Stimulated activated CD8-positive, alpha-beta memory T cell treated with anti-CD3 and anti-CD28 coated beads, Interleukin-4, amount 100 ng/mL, for 4 hours (primary cell): ENCODE results near the gene ASIC2.

Experiments used
- DNase-seq, 2 donors: peaks; one replicate each; pipeline ENCODE4 v3.0.0-alpha.2; 2020; ENCODE audit warnings: low read depth in 2 of 2, low spot score in 1 of 2

ASIC2 gene

DNA sequence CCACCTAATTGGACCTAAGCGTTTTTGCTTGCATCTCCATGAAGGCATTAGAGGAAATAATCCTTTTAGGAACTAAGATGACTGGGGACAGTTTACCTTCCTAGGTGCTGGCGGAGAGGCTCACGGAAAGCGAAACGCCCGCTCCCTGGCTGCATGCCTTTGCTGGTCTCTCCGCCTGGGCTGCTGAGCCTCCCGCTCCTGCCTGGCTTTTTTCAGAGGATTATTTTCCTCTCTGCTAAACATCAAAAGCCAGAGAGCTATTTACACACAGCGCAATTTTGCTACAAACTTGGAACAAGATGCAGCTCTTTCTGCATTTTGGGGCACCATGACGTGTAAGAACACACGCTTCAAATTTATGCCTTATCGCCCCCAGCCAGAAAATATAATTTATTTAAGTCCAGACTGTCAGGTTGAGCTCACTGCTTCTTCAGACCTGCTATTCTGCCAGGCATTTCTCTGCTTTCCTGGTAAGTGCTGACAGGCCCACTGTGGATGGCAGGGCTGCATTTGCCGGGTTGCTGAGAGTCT lies 177.0 kb downstream of the ASIC2 start:
- no peak for DNase-seq

DNA sequence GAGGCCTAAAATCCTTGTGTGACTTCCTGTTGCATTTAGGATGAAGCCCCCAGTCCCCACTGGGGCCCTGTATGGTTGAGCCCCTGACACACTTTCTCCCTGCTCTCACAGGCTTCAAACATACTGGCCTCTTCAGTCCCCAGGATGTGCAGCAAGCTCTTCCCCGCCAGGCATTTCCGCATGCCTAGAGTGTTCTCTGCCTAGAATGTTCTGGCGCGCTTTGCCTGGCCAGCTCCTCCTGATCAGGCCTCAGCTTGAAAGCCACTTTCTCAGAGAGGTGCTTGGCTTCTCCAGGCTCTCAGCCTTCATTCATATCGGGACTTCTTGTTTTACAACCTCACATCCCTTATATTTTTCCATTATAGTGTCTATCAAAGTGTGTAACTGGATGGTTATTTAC lies 177.7 kb downstream of the ASIC2 start:
- no peak for DNase-seq

DNA sequence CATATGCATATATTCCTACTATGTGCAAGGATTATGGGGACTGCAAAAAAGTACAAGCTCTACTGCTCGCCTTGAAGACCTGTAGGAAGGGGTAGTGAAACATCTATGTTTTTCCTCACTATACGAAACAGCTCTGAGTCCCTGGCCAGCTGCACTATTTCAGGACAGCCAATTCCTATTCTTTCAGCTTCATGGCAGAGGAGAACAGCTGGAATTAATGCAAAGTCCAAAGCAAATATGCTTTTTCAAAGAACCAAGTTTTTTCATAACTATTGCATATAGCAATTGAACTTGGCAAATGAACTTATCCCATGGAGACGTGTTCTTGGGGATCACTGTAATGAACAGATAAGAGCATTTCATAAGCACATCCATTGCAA lies 179.1 kb downstream of the ASIC2 start:
- DNase-seq, result no peak

DNA sequence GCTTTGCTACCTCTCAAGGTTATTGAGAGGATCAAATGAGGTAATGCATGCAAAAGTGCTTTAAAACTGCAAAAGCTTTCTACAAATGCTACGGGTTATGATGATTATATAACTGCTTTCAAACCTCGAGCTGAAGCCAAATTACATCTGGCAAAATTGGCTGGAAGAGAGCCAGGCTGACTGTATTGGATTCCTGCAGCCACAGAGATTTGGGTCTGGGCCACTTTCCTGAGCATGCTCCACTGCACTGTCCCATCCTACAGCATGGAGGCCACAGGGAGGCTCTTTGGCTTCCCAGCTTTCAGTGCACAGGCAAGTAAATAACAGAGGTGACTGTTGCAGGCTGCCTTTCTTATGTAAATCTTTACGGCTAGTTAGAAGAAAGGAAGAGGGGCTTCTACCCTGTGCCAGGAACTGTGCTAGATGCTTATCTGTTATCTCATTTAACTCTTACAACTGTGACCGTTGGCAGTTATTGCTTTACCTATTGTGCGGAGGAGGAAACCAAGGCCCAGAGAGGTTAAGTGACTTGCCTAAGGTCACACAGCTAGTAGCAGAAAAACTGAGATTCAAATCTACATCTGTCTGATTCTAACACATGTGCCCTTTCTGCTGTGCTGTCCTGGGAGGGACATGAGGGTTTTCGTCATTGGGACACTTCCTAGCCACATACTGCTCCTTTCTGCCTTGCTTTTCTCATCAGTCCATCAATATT lies 179.7 kb downstream of the ASIC2 start:
- DNase-seq, result no peak

DNA sequence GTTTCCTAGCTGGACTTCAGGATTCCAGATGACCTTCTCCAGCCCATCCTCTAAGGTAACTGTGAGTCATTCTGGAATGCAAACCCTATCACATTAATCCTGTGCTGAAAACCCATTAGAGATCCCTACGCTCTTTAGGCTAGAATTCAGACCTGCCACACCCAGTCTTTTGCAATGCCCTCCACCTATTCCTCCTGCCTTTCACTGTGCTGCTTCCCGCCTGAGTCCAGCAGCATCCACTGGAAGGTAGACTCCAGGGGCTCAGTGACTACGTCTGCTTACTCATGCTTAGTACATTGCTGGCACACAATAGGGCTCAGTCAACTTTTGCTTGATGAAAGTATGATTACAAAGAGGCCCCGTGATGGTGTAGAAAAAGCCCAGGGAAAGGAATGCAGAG lies 180.3 kb downstream of the ASIC2 start:
- DNase-seq, result no peak

DNA sequence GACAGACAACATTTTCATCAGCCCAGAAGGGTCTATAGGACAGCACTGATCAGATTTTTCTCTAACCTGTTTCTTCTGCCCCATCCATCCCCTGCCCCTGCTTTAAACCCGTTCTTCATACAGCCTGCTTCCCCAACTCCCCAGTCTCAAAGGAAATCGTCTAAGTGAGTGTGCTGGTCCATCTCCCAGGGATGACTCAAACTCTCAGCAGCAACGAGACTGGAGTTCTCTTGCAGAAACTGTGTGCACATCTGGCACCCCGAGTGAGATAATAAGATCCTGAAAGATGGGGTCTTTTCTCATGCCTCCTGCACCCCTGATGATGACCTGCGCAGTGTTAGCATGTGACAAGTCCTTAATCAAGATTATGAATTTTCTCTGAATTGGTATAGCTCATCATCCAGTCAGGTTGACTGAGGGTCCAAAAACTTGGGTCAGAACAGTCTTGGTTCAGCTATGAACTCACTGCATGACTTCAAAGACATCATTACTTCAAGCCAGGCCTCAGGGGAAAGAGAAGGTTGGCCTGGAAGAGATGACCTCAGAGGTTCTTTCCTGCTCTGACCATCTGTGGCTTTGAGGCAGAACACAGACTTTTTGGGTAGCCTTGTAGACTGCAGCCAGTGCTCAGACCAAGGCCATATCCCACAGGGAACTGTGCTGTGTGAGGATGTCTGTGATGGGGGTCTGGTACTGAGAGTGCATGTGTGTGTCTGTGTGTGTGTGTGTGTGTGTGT lies 183.6 kb downstream of the ASIC2 start:
- DNase-seq, result no peak

DNA sequence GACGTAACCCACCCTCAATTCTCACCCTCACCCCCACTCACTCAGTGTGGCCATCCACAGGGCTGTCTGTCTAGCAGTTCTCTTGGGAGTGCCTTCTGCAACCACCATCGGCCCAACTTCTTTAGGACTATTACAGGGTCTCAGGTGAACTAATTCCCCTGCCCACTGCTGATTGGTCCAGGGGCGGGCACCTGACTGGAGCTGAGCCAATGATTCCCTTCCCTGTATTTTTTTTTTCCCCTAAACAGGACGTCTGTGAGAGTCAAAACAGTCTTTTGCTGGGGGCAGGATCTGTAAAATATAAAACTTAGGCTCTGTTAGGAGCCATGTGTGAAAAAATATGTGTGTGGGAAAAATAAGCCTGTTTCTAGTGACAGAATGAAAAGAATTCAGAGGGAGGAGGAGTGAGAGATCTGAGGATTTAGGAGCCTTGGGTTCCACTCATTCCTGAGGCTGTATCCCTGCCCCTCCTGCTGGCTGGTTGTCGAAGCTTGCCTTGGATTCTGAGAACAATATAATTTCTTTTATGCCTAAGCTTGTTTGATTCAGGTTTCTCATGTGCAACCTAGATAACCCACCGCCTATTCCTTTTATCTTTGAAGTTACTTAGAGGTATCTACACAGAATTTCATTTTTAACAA lies 186.4 kb downstream of the ASIC2 start:
- no peak for DNase-seq

DNA sequence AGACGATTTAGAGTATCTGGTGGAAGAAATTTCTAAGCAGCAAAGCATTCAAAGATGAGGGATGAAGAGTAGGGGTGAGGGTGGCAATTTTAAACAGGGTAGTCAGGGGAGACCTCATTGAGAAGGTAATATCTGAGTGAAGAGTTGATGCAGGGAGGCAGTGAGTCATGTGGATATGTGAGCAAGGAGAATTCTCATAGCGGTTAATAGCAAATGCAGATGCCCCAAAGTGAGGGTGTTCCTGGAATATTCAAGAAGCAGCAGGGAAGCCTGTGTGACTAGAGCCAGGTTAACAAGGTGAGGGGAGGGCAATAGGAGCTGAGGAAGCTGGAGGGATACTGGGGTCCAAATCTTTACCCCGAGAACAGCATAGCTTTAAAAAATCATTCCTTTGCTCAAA lies 187.2 kb downstream of the ASIC2 start:
- no peak for DNase-seq

DNA sequence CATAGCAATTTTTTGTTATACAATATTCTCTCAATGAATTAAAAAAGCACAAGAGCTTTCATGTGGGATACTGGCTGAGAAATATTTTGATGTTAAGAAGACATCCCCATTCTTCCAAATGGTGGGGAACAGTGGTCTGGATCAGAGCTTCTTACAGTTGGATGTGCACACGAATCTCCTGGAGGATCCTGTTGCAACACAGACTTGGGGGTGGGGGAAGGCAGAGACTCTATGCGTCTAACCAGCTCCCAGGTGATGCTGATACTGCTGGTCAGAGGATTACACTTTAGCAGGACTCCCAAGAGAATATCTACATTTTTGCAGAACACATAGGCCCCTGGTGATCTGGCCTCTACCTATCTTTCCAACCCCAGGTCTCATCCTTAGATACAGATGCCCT lies 193.2 kb downstream of the ASIC2 start:
- no peak for DNase-seq

DNA sequence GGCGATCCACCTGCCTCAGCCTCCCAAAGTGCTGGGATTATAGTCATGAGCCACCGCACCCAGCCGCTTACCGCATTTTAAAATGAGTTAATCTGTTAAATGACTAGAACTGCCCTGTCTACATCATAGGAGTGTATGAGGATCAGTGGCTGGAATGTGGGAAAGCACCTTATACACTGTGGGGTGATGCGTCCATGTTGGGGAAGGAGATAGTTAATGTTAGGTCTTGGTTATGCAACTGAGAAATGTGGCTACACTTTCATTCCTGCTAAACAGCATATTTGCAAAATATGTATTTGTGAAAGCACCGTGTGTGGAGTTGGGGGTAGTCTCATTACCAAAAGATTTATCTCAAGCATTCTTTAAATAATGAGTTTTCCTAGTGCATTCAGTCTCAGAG lies 193.8 kb downstream of the ASIC2 start:
- no peak for DNase-seq

DNA sequence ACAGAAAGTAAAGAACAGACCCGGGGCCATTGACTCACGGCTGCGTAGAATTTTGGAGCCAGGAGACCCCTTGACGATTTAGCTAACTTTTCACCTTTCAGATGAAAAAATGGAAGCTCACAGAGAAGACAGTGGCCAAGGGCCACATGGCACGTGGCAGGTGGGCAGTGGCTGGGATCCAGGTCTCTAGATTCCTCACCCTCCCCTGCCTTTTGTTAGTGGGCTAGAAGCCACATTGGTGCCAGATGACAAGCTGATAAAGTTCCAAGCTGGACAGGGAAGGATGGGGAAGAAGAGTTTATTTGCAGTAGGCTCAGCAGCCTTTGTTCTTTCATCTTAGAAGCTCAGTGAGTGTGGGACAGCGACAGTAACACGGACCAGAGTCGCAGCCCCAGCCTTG lies 195.7 kb downstream of the ASIC2 start:
- DNase-seq, result no peak

DNA sequence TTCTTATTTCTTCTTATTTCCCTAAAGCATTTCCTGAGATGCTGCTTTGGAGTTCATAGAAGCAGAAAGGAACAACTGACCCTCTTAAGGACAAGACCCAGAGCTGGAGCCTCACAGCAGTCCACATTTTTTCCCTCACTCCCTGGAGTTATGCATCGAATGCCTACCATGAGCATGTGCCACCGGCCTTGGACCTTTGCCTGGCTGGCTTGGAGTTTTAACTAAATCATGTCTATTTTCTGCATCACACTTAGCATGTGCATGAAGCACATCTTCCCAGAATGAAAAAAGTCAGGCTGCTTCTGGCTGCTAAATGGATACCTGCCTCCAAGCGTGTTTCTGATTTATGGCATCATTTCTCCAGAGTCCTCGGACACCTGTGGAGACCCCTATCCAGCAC lies 196.9 kb downstream of the ASIC2 start:
- DNase-seq, result no peak

DNA sequence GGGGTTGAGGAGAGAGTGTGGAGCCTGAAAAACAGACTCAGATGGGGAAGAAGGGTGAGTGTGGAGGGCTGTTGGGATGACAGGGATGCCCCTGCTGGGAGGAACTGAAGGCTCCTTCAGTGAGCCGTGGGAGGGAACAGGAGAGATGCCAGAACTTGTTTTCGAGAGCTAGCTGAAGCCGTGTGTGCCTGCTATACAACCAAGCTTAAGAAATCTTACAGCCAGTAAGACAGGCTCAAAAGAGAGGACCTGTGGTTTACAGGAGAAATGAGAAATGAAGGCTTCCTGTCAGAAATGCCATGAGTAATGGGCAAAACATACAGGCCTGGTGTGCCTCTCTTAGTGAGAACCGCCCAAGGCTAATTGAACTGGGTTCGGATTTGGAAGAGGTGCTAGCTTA lies 201.8 kb downstream of the ASIC2 start:
- no peak for DNase-seq

DNA sequence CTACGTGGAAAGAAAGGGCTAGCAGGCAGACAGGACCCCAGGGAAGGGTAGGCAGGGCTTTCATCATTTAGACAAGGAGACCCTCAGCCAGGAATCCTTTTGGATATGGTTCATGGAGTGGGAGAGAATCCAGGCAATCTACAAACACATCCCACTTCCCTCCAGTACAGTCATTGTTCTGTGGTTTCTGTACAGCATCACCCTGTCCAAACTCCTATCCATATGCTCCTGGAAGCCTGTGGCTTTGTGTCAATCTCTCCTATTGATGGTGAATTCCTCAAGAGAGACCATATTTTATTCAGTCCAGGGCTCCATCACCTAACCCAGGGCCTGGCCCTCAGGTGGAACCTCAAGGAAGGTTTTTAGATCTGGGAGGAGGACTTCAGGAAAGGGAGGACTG lies 202.3 kb downstream of the ASIC2 start:
- no peak for DNase-seq

DNA sequence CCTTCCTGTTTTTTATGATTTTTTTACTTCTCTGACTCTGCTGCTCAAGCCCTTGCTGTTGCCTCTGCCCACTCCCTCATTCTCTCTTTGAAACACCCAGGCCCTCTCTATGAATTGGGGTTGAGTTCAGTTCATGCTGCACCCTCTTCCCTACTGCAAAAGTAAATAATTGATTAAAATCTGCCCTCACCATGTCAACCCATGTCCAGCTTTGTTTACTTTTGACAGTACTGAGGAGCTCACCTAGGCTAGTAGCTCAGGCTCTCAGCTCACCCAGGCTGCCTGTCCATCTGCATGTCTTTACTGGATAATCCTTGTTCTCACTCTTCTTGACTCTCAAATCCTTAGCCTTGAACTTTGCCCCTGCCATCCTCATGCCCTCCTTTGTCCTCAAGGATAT lies 206.2 kb downstream of the ASIC2 start:
- no peak for DNase-seq

DNA sequence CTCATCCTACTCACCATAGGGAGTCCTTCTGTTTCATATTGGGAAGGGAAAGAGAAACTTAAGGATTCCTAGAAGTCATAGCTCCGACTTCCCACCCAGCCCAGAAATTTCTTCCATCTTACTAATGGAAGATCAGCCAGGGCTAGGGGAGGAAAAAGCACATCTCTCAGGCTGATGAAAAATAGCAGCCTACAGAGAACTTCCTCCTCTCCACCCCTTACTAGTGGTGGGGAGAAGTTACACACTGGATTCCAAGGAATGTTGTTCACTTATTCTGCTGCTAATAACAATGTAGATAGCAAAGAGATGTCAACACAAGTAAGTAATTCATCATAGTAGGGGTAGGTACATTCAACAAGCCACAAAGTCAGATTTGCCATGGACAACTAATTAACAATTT lies 207.1 kb downstream of the ASIC2 start:
- DNase-seq, result no peak

DNA sequence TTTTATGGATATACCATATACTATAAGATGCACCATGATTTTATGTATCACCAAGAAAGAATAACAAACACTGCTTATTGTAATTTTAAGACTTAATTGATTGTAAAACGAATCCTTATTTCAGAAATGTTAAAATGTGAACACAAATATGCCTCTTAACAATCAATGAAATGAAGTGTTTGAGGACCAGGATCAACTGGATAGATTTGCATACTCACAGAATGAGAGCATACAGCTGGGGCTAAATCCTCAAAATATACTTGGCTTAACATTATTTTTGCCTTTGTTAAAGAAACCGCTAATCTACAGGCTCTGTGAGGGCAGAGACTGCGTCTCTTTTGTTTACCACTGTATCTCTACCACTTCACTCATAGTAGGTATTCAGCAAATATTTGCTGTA lies 207.8 kb downstream of the ASIC2 start:
- no peak for DNase-seq

DNA sequence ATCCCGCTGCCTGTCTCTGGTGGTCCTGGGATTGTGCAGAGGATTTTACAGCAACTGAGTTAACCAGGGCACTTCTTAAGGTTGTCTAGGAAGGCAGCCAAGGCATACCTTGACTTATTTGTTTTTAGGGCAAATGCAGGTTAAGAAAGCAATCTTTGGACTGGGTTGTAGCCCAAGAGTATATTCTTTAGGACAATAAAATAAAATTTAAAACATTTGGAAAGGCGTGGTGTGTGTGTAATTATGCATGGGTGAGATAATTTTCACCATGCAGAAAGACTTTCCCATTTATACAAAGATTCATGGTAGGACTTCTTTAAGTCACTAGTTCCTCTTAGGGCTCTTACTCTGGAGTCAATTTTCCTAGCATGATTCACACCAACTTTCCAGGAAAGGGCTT lies 208.3 kb downstream of the ASIC2 start:
- DNase-seq, result no peak

DNA sequence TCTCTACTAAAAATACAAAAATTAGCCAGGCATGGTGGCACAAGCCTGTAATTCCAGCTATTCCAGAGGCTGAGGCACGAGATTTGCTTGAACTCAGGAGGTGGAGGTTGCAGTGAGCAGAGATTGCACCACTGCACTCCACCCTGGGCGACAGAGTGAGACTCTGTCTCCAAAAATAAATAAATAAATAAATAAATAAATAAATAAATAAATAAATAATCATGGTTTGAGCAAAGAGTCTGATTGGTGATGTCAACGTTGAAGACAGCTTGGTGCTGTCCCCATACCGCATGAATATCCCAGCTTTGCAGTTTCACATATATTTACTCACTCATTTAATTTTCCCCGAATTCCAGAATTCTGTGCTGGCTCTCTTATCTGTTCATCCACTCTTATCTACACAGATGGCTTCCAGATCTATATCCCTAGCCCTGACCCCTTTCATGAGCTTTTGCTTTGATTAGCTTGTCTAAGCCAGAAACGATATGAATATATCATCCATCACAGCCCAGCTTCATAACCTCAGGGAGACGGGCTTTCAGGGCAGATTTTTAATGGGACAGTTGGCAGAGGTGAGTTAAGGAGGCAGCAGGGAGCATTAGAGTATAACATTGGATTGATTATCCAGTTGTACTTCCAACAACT lies 210.4 kb downstream of the ASIC2 start:
- no peak for DNase-seq

DNA sequence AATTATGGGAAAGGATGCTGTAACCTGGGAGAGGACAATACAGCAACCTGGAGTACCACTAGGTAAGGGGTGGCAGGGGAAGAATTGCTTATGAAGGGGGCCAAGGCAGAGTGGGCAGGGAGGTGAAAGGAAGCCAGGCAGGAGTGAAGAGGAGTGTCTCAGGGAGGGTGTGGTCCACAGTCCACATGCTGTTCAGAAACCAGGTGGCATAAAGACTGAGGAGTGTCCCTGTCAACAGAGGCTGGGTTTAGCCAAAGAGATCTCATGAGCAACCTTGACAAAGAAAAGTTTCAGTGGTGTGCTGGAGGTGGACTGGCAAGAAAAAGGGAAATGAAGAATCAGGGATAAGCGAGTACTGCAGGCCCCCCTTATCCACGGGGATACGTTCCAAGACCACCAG lies 213.0 kb downstream of the ASIC2 start:
- DNase-seq, result no peak

DNA sequence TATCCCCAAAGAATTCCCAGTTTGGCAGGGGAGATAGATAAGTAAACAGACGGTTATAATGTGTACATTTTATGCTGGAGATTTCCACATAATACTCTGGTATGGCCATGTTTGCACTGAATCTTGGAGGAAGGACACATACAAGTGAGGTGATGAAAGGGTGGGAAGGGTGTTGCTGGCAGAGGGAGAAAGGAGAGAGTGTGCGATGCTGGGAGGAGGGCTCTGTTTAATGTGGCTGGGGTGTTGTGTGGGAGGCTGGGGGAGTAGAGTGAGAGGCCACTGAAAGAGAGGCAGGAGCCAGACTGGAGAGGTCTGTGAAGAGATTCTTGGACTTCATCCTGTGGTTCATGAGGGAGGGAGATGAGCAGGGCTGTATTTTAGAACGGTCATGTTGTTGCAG lies 213.9 kb downstream of the ASIC2 start:
- DNase-seq, result no peak

DNA sequence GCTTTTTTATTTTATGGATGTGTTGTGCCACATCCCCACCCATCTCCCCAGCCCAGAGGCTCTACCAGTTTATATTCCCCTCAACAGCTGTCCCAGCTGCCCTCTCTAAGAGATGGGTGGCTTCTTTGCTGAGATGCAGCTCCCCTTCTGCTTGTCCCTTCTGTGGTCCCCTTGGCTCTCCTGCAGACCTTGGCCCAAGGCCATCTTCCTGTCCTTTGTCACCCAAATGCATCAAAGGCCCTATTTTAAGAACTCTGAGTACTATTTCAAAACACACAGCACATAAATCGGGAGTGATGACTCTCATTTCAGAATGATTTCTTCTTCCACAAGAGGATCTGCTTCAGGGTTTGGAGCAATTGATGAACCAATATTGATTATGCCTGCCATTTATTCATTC lies 216.1 kb downstream of the ASIC2 start:
- no peak for DNase-seq
